NOMO-1 treated with dmso at 0.1 percent for 144 hours (cell line): Measurements from ENCODE around the gene WDR33.

Experiments
- DNase-seq: peaks from one replicate; lab custom pipeline; 2025; ENCODE audit not compliant: unreplicated experiment; lab: John Stamatoyannopoulos, UW

Gene WDR33

GRCh38 chr2:127769587-127769986 lies 41.4 kb downstream of the WDR33 start:
- DNase-seq, result no peak

GRCh38 chr2:127768775-127769479 lies 42.0 kb downstream of the WDR33 start:
- DNase-seq, result no peak

- no peak for DNase-seq
These were observed 47.2 kb downstream of the WDR33 start for GRCh38 chr2:127763776-127764175.

- DNase-seq, result no peak
These were observed 48.1 kb downstream of the WDR33 start for GRCh38 chr2:127762846-127763245.

- DNase-seq, result no peak
These were observed 48.5 kb downstream of the WDR33 start for GRCh38 chr2:127762441-127762840.

GRCh38 chr2:127759931-127760330 lies 51.0 kb downstream of the WDR33 start:
- DNase-seq, result no peak

GRCh38 chr2:127754186-127754585 lies 56.8 kb downstream of the WDR33 start:
- no peak for DNase-seq

- DNase-seq, result no peak
These were observed 57.6 kb downstream of the WDR33 start for GRCh38 chr2:127753374-127753773.

GRCh38 chr2:127749537-127749936 lies 61.4 kb downstream of the WDR33 start:
- peak; percentile 46 for DNase-seq

- DNase-seq, result no peak
These were observed 63.4 kb downstream of the WDR33 start for GRCh38 chr2:127747621-127748020.

- DNase-seq, result no peak
These were observed 67.4 kb downstream of the WDR33 start for GRCh38 chr2:127743477-127744026.

GRCh38 chr2:127740665-127741288 lies 70.2 kb downstream of the WDR33 start:
- DNase-seq, result peak; percentile 17

GRCh38 chr2:127739800-127740199 lies 71.2 kb downstream of the WDR33 start:
- DNase-seq, result no peak

GRCh38 chr2:127737892-127738291 lies 73.1 kb downstream of the WDR33 start:
- no peak for DNase-seq

- no peak for DNase-seq
These were observed 75.2 kb downstream of the WDR33 start for GRCh38 chr2:127735537-127736399.

- DNase-seq, result no peak
These were observed 75.9 kb downstream of the WDR33 start for GRCh38 chr2:127735044-127735443.

- no peak for DNase-seq
These were observed 77.0 kb downstream of the WDR33 start for GRCh38 chr2:127733816-127734537.

- no peak for DNase-seq
These were observed 77.7 kb downstream of the WDR33 start for GRCh38 chr2:127733113-127733815.

GRCh38 chr2:127726158-127726880 lies 84.7 kb downstream of the WDR33 start:
- no peak for DNase-seq

GRCh38 chr2:127722807-127723206 lies 88.2 kb downstream of the WDR33 start:
- no peak for DNase-seq
